SK-N-MC (cell line): ENCODE measurements around the gene OPCML.

Experiments used
- EZH2 ChIP-seq: fragments of 200-600 bp; sonication (generic); IDR thresholded peaks from one replicate; pipeline ENCODE4 v1.6.1; 2017; ENCODE audit warnings: antibody characterized with exemption
- FOXP2 ChIP-seq: optimal IDR thresholded peaks from 2 replicates; pipeline ENCODE3; 2011; ENCODE audit warnings: mild to moderate bottlenecking, moderate library complexity; ENCODE audit not compliant: insufficient read depth; ENCODE audit errors: extremely low read length, control extremely low read depth
- POLR2AphosphoS5 ChIP-seq: IDR thresholded peaks from 2 replicates; pipeline ENCODE4 v1.6.1; 2012; ENCODE audit warnings: mild to moderate bottlenecking, low read depth, low read length, borderline replicate concordance

DNA sequence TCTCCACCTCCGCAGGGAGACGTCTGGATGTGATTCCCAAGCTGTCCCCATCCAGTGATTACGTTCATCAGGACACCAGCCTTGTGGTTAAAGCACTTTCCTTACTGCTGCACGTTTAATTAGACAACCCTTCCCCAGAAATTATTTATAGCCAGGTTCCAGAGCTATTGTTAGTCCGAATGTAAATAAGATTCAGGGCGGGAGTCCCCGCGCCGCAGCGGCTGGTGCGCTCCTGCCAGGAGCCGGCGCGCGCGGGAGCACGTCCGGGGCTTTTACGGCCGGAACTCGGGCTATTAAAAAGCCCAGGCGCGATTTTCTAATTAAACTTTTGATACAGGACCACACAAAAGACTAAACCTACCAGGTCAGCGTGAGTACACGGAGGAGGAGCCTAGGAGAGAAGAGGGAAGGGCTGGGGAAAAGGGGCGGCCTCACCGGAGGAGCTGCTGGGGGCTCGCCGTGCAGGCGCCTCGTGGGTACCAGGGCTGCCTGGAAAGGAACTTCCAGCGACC is 538.3 kb downstream of the OPCML start:
- no peak for TF ChIP-seq POLR2AphosphoS5
- TF ChIP-seq EZH2, result no peak
- no peak for TF ChIP-seq FOXP2
